Right atrium auricular region (tissue), 2 donors: ENCODE measurements around the gene C1orf167. TPM values are rescaled to one million over a fixed set of nuclear protein-coding genes. Genes with fewer than 3 reads are reported as not detected.

ENCODE experiments used
- DNase-seq: peaks from one replicate; pipeline ENCODE4 v3.0.0-alpha.2; 2019; ENCODE audit warnings: low spot score
- H3K27ac ChIP-seq, 2 donors: fragments of 200-600 bp; sonication (generic); 1 replicate in 1 of 2; 2 replicates in 1 of 2; pipeline ENCODE4 v1.5.1; 2016 to 2019
- H3K27me3 ChIP-seq, 2 donors: fragments of 200-600 bp; sonication (generic); one replicate each; pipeline versions ENCODE4 v1.5.1 to v1.6.0; 2017 to 2019
- H3K36me3 ChIP-seq: fragments of 200-600 bp; sonication (generic); one replicate; pipeline ENCODE4 v1.5.1; 2016
- H3K4me1 ChIP-seq, 2 donors: fragments of 200-600 bp; sonication (generic); one replicate each; pipeline versions ENCODE4 v1.5.1 to v1.6.0; 2017 to 2019
- H3K4me3 ChIP-seq, 2 donors: fragments of 200-600 bp; sonication (generic); 1 replicate in 1 of 2; 2 replicates in 1 of 2; pipeline ENCODE4 v1.5.1; 2017 to 2019; ENCODE audit warnings: mild to moderate bottlenecking in 1 of 2, moderate library complexity in 1 of 2
- H3K9me3 ChIP-seq, 2 donors: fragments of 200-600 bp; sonication (generic); one replicate each; pipeline ENCODE4 v1.5.1; 2019
- total RNA-seq, 2 donors: library from RNA; depleted of rRNA; stranded (reverse); fragments of >200 nt; gene quantifications; one replicate each; pipeline ENCODE4 v1.1.0, GENCODE V29; 2016
- TF ChIP-seq, protein P1 (sequence below), 2 donors: fragments of 200-600 bp; sonication (generic); IDR thresholded peaks; one replicate each; pipeline ENCODE4 v1.5.1; 2019; ENCODE audit warnings: antibody characterized with exemption in 2 of 2

The C1orf167 gene
- total RNA-seq, 2 donors from 2014 or later = 0.85 to 1.7 TPM

DNA sequence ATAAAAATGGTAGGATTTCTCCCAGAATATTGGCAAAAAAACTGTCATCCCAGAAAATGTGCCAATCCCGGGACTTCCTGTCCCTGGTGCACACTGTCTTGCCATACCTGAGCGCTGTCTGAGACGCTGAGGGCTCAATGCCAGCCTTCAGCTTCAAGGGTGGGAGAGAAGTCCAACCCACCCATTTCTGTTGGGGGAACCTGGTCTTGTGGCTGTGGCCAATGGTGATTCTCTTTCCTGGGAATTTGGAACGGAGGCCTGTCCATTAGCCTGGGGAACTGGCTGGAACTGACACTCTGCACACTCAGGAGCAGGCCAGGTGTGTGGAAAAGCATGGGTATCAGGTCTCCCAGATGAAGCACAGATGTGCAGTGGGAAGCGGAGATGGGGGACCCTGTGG, 37.1 kb downstream of the C1orf167 start:
- TF ChIP-seq, protein P1, sequence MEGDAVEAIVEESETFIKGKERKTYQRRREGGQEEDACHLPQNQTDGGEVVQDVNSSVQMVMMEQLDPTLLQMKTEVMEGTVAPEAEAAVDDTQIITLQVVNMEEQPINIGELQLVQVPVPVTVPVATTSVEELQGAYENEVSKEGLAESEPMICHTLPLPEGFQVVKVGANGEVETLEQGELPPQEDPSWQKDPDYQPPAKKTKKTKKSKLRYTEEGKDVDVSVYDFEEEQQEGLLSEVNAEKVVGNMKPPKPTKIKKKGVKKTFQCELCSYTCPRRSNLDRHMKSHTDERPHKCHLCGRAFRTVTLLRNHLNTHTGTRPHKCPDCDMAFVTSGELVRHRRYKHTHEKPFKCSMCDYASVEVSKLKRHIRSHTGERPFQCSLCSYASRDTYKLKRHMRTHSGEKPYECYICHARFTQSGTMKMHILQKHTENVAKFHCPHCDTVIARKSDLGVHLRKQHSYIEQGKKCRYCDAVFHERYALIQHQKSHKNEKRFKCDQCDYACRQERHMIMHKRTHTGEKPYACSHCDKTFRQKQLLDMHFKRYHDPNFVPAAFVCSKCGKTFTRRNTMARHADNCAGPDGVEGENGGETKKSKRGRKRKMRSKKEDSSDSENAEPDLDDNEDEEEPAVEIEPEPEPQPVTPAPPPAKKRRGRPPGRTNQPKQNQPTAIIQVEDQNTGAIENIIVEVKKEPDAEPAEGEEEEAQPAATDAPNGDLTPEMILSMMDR (IDR thresholded peaks at IDR 0.05) = no peak
- H3K4me3 ChIP-seq = no peak overlapping the region
- H3K4me1 ChIP-seq = peaks cover 0 to 93% of the 10 kb centered on the region in 2 donors
- DNase-seq = no peak
- H3K27me3 ChIP-seq = no peaks in the 10 kb centered on the region
- H3K9me3 ChIP-seq = no peaks in the 10 kb centered on the region
- H3K27ac ChIP-seq = peak overlapping the region; percentile 96 to 98
- H3K36me3 ChIP-seq = peaks cover 50% of the 10 kb centered on the region

DNA sequence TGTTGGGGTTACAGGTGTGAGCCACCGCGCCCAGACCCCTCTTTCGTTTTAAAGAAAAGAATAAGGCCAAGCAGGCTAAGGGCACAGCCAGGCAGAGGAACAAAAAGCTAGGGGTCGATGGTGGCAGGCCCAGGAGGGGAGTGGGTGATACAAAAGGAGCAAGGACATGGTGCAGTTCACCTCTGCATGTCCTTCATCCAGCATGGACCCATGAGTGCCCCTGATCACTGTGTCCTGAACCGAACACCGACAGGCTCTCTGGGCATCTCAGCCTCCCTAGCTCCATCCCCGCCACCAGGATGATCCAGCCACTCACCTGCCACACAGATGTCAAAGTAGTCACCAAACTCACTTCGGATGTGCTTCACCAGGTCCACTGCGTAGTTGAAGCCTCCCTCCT, 37.9 kb downstream of the C1orf167 start:
- no peak overlapping the region for H3K4me3 ChIP-seq

DNA sequence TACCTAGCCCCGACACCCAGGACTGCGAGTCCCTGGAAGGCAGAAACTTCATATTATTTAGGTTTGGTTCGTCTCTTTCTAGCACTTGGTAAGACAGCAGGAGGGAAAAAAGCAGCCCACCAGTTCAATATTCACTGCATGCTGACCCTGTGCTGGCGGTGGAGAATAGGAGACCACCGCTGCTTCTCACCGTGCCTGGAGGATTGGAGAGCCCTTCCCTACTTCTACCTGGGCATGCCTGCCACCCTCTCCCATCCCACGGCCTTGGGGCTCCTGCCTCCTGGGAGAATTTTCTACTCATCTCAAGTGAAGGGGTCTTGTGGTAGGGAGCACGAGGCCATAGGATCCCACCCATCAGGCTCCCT, 38.4 kb downstream of the C1orf167 start:
- H3K36me3 ChIP-seq = peaks cover 37% of the 10 kb centered on the region
- peak overlapping the region; percentile 96 to 98 for H3K27ac ChIP-seq
- no peaks in the 10 kb centered on the region for H3K9me3 ChIP-seq
- H3K4me3 ChIP-seq = no peak overlapping the region
- H3K27me3 ChIP-seq = no peaks in the 10 kb centered on the region
- TF ChIP-seq, protein P1 (IDR thresholded peaks at IDR 0.05) = no peak
- peaks cover 0 to 94% of the 10 kb centered on the region in 2 donors for H3K4me1 ChIP-seq
- no peak for DNase-seq

More for the DNA sequence above, 37.9 kb downstream of the C1orf167 start:
- peak overlapping the region; percentile 96 to 98 for H3K27ac ChIP-seq
- H3K9me3 ChIP-seq = no peaks in the 10 kb centered on the region
- H3K4me1 ChIP-seq = peaks cover 0 to 93% of the 10 kb centered on the region in 2 donors
- DNase-seq = no peak
- TF ChIP-seq, protein P1 (IDR thresholded peaks at IDR 0.05) = no peak
- no peaks in the 10 kb centered on the region for H3K27me3 ChIP-seq
- peaks cover 42% of the 10 kb centered on the region for H3K36me3 ChIP-seq

DNA sequence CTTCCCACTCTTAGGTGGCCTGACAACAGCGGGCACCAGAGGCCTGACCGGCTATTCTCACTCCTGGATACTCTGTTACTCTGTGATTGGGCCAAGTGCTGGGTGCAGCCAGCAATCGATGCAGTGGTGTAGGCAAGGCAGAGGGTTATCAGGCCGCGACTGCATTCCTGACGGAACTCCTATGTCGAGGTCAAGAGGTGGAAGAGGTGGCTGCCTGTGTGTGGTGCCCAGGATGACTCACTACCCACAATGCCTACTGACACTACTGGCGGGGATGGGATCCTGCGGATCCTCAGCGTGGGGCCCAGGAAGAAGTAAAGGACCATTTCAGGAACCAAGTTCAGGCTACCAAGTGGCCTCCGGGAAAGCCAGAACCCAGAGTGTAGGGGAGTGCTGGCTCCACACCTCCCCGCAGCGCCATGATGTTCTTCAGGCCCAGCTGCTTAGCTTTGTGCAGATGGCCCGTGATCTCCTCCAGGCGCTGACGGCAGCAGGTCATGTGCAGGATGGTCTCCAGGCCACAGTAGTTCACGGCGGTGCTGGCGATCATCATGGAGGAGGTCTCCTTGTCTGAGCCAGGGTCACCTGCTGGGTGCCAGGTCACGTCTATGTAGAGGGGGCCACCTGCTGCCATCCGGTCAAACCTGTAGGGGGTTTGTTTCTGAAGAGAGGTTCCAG, 38.9 kb downstream of the C1orf167 start:
- Histone ChIP-seq H3K36me3 (peaks cover 32% of the 10 kb centered on the region), H3K27me3 (no peaks in the 10 kb centered on the region), H3K9me3 (no peaks in the 10 kb centered on the region), H3K27ac (peak overlapping the region; percentile 96 to 98), H3K4me3 (peak overlapping the region in 1 of 2 donors; percentile 75), H3K4me1 (peaks cover 0 to 88% of the 10 kb centered on the region in 2 donors)
- no peak for DNase-seq
- TF ChIP-seq, protein P1 (IDR thresholded peaks at IDR 0.05) = no peak

DNA sequence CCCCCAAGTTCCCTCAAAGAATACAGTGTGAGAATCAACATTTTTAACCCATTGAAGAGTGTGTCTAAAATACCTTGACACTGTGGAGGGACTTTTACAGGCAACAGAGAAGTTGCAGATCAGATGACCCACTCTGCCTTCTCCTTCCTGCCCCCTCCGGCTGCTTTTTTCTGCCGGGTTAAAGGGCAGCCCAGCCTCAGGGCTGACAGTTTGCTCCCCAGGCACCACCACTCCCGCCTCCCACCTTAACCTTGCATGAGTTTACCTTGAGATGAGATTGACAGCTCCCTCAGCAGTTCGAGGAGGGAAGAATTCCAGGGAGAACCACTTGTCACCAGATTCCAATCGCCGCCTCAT, 40.6 kb downstream of the C1orf167 start:
- Histone ChIP-seq H3K4me1 (peaks cover 0 to 84% of the 10 kb centered on the region in 2 donors), H3K27ac (peak overlapping the region; percentile 96 to 98), H3K27me3 (no peaks in the 10 kb centered on the region), H3K9me3 (no peaks in the 10 kb centered on the region), H3K36me3 (peaks cover 30% of the 10 kb centered on the region), H3K4me3 (peak overlapping the region; percentile 62 to 75)
- TF ChIP-seq, protein P1 (IDR thresholded peaks at IDR 0.05) = no peak
- DNase-seq = no peak
